CD14-positive monocyte (primary cell): ENCODE results near the gene FGGY. TPM values are rescaled to one million over a fixed set of nuclear protein-coding genes. Genes with fewer than 3 reads are reported as not detected.

ENCODE experiments used
- DNase-seq, 3 donors: peaks; one replicate each; pipeline ENCODE4 v3.0.0-alpha.2; 2011 to 2022
- H2AFZ ChIP-seq: 2 replicates; pipeline ENCODE4 v1.6.0; 2012; ENCODE audit warnings: mild to moderate bottlenecking, low read depth, low read length, inconsistent platforms; ENCODE audit not compliant: insufficient read depth, poor library complexity, severe bottlenecking
- H3K27ac ChIP-seq, 2 donors: 1 replicate in 1 of 2; 2 replicates in 1 of 2; pipeline ENCODE4 v1.5.1; 2012 to 2013; ENCODE audit warnings: low read length in 2 of 2, control low read depth in 1 of 2, inconsistent platforms in 1 of 2, low read depth in 1 of 2, mild to moderate bottlenecking in 1 of 2
- H3K27me3 ChIP-seq, 2 donors: one replicate each; pipeline versions ENCODE4 v1.6.0 to v1.6.1; 2011 to 2013; ENCODE audit warnings: low read length in 2 of 2; ENCODE audit not compliant: control insufficient read depth in 2 of 2, insufficient read depth in 2 of 2
- H3K36me3 ChIP-seq, 2 donors: replicated peaks in 1 of 2; 1 replicate in 1 of 2; 2 replicates in 1 of 2; pipeline versions ENCODE4 v1.5.1 to v1.6.1; 2012 to 2013; ENCODE audit warnings: low read length in 2 of 2, control low read depth in 1 of 2, inconsistent platforms in 1 of 2, mild to moderate bottlenecking in 1 of 2; ENCODE audit not compliant: insufficient read depth in 2 of 2, control insufficient read depth in 1 of 2
- H3K4me1 ChIP-seq, 2 donors: 1 replicate in 1 of 2; 2 replicates in 1 of 2; pipeline versions ENCODE4 v1.5.1 to v1.6.1; 2012 to 2013; ENCODE audit warnings: low read length in 2 of 2, control low read depth in 1 of 2, inconsistent platforms in 1 of 2, mild to moderate bottlenecking in 1 of 2, moderate library complexity in 1 of 2; ENCODE audit not compliant: insufficient read depth in 2 of 2, control insufficient read depth in 1 of 2
- H3K4me2 ChIP-seq: replicated peaks from 2 replicates; pipeline ENCODE3; 2012; ENCODE audit warnings: low read length, moderate library complexity, mild to moderate bottlenecking; ENCODE audit not compliant: poor library complexity, severe bottlenecking; ENCODE audit errors: extremely low read depth
- H3K4me3 ChIP-seq, 3 experiments: fragments of 200-600 bp in 1 of 3; sonication (generic) in 1 of 3; replicated peaks in 1 of 3; 1 replicate in 2 of 3; 2 replicates in 1 of 3; pipeline ENCODE4 v1.5.1; 2011 to 2013; ENCODE audit warnings: low read length in 3 of 3, mild to moderate bottlenecking in 3 of 3, control low read depth in 2 of 3, low read depth in 2 of 3, inconsistent platforms in 1 of 3, moderate library complexity in 1 of 3
- H3K79me2 ChIP-seq: 2 replicates; pipeline ENCODE4 v1.6.0; 2012; ENCODE audit warnings: mild to moderate bottlenecking, control low read depth, inconsistent platforms, low read length, moderate library complexity; ENCODE audit not compliant: insufficient read depth
- H3K9ac ChIP-seq: 2 replicates; pipeline ENCODE4 v1.6.0; 2017; ENCODE audit warnings: low read length, mild to moderate bottlenecking; ENCODE audit not compliant: insufficient read depth, poor library complexity, severe bottlenecking
- H3K9me3 ChIP-seq, 2 donors: replicated peaks in 1 of 2; 1 replicate in 1 of 2; 2 replicates in 1 of 2; pipeline versions ENCODE4 v1.5.1 to v1.6.1; 2012 to 2013; ENCODE audit warnings: low read length in 2 of 2, control low read depth in 1 of 2; ENCODE audit not compliant: control insufficient read depth in 1 of 2, insufficient read depth in 1 of 2
- H4K20me1 ChIP-seq: 2 replicates; pipeline ENCODE4 v1.6.0; 2012; ENCODE audit warnings: mild to moderate bottlenecking, low read length, control low read depth, moderate library complexity; ENCODE audit not compliant: insufficient read depth
- H3K27ac Mint-ChIP-seq, 7 donors: one replicate each; pipeline ENCODE4 v1.8.0; 2020; ENCODE audit warnings: mild to moderate bottlenecking in 7 of 7, mixed read lengths in 7 of 7, moderate library complexity in 6 of 7, inconsistent platforms in 2 of 7
- H3K27me3 Mint-ChIP-seq, 3 donors: one replicate each; pipeline ENCODE4 v1.8.0; 2021 to 2022; ENCODE audit warnings: low read depth in 3 of 3, mild to moderate bottlenecking in 3 of 3, mixed read lengths in 3 of 3, moderate library complexity in 3 of 3, inconsistent platforms in 1 of 3
- H3K36me3 Mint-ChIP-seq, 2 donors: one replicate each; pipeline ENCODE4 v1.8.0; 2020; ENCODE audit warnings: mixed read lengths in 2 of 2, inconsistent platforms in 1 of 2, mild to moderate bottlenecking in 1 of 2
- H3K4me1 Mint-ChIP-seq: one replicate; pipeline ENCODE4 v1.8.0; 2020; ENCODE audit warnings: mild to moderate bottlenecking, mixed read lengths
- H3K4me3 Mint-ChIP-seq, 2 donors: one replicate each; pipeline ENCODE4 v1.8.0; 2020; ENCODE audit warnings: mild to moderate bottlenecking in 2 of 2, mixed read lengths in 2 of 2, moderate library complexity in 1 of 2
- H3K9me3 Mint-ChIP-seq, 7 donors: one replicate each; pipeline ENCODE4 v1.8.0; 2020 to 2022; ENCODE audit warnings: mixed read lengths in 7 of 7, mild to moderate bottlenecking in 6 of 7, moderate library complexity in 6 of 7, inconsistent platforms in 2 of 7
- CTCF ChIP-seq: fragments of 200-600 bp; IDR thresholded peaks from one replicate; pipeline ENCODE4 v1.8.0; 2022; ENCODE audit warnings: antibody characterized with exemption, mild to moderate bottlenecking
- WGBS: methylation state at CpG from one replicate; pipeline ENCODE4 v1.1.5; 2013; ENCODE audit warnings: missing lambda C conversion rate; ENCODE audit not compliant: insufficient coverage; 5-methylcytosine and 5-hydroxymethylcytosine counted together
- intact Hi-C, 2 donors: fragments of 100-400 bp; cut with micrococcal nuclease; formaldehyde crosslinking; loops; one replicate each; pipeline versions ENCODE4 v1.15.0 to v1.15.1; 2023
- polyA plus RNA-seq, 3 donors: library from polyadenylated mRNA; depleted of rRNA in 1 of 3; unstranded in 2 of 3; stranded (reverse) in 1 of 3; fragments of 300-500 nt in 2 of 3; fragments of >200 nt in 1 of 3; fragmentation: Illumina TruSeq in 2 of 3; gene quantifications; 1 replicate in 2 of 3; 2 replicates in 1 of 3; pipeline ENCODE4 v1.2.3, GENCODE V29; 2012 to 2021

Gene FGGY
- polyA plus RNA-seq, 3 donors = 2.3 to 4.3 (median 2.9) TPM

- DNase-seq = peak; percentile 88 to 95 (median 92)
- H3K4me3 Mint-ChIP-seq = peak overlapping the region in 1 of 2 donors; percentile 4
- peaks cover 14% of the 10 kb centered on the region for H3K4me1 Mint-ChIP-seq
- Histone ChIP-seq H3K79me2 (no peaks in the 10 kb centered on the region), H3K9ac (no peak overlapping the region), H3K9me3 (no peaks in the 10 kb centered on the region), H3K4me3 (no peak overlapping the region), H3K27ac (peak overlapping the region in 1 of 2 donors; percentile 64), H4K20me1 (no peaks in the 10 kb centered on the region), H3K4me1 (peaks cover 12 to 18% of the 10 kb centered on the region in 2 donors), H3K4me2 (no peak overlapping the region), H3K27me3 (no peaks in the 10 kb centered on the region), H3K36me3 (no peaks in the 10 kb centered on the region), H2AFZ (no peak overlapping the region)
- peaks cover 4 to 15% (median 9%) of the 10 kb centered on the region in 7 donors for H3K9me3 Mint-ChIP-seq
- TF ChIP-seq CTCF = no peak
- H3K36me3 Mint-ChIP-seq = no peaks in the 10 kb centered on the region
- peak overlapping the region; percentile 29 to 96 (median 81) for H3K27ac Mint-ChIP-seq
- H3K27me3 Mint-ChIP-seq = no peaks in the 10 kb centered on the region
- intact Hi-C loops = loop anchor here in 1 of 2 donors (2.0 to 10.0 kb wide), 3 partner anchors 46 to 212 kb away; partner anchors contain the start of gene FGGY
- 6% methylated on average over 3 of the region's 3 CpGs for WGBS
Observed at GRCh38 chr1:59506952-59507351, 210.1 kb downstream of the FGGY start.

- Mint-ChIP-seq H3K27ac (no peak overlapping the region), H3K4me3 (no peak overlapping the region), H3K4me1 (peaks cover 14% of the 10 kb centered on the region), H3K27me3 (no peaks in the 10 kb centered on the region), H3K9me3 (peaks cover 4 to 13% (median 9%) of the 10 kb centered on the region in 7 donors), H3K36me3 (no peaks in the 10 kb centered on the region)
- H3K4me1 ChIP-seq = peaks cover 12 to 18% of the 10 kb centered on the region in 2 donors
- 97% methylated on average over 3 of the region's 3 CpGs for WGBS
- H3K27ac ChIP-seq = no peak overlapping the region
- no peak overlapping the region for H2AFZ ChIP-seq
- H4K20me1 ChIP-seq = no peaks in the 10 kb centered on the region
- no peaks in the 10 kb centered on the region for H3K9me3 ChIP-seq
- no peak overlapping the region for H3K9ac ChIP-seq
- no peak for TF ChIP-seq CTCF
- no peak for DNase-seq
- H3K36me3 ChIP-seq = no peaks in the 10 kb centered on the region
- no peaks in the 10 kb centered on the region for H3K27me3 ChIP-seq
- H3K79me2 ChIP-seq = no peaks in the 10 kb centered on the region
- intact Hi-C loops = loop anchor here in 1 of 2 donors (10.0 kb wide), 2 partner anchors 165 to 215 kb away; partner anchors contain the start of gene FGGY
- H3K4me3 ChIP-seq = no peak overlapping the region
- H3K4me2 ChIP-seq = no peak overlapping the region
Observed at GRCh38 chr1:59509341-59509875, 212.5 kb downstream of the FGGY start.
